GM21717 (cell line): ENCODE data around the gene CPHXL.

Experiments used
- ATAC-seq: cut with Tn5 transposase; IDR thresholded peaks from one replicate; pipeline ENCODE4 v1.9.1; 2021; ENCODE audit warnings: mild to moderate bottlenecking, moderate library complexity; ENCODE audit not compliant: unreplicated experiment

The CPHXL gene

DNA sequence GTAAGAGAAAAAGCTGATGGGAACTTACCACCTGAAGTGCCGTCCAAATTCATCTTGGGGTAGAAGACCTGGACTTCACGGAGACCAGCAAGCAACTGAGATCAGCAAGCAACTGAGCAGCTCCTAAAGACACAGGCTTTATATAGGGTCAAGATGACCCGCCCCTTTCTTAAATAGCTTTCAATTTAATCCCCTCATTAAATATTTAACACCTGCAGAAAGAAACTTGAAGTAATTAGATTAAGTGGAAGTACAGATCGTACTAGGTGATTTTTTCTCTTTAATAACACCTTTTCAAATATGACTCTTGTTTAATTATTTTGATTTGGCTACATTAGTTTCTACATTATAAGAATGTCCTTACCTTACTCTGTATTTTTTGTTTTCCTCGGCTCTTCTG is at the start of gene CPHXL:
Gene CPHXL (minus strand): TSS at position 101 of the 400 bp plus-strand sequence. CDS start 48 bp downstream, at position 53.
- ATAC-seq, result no peak

- ATAC-seq, result no peak
These were observed 47.9 kb upstream of the CPHXL start for GRCh38 chr16:75774197-75774596.

DNA sequence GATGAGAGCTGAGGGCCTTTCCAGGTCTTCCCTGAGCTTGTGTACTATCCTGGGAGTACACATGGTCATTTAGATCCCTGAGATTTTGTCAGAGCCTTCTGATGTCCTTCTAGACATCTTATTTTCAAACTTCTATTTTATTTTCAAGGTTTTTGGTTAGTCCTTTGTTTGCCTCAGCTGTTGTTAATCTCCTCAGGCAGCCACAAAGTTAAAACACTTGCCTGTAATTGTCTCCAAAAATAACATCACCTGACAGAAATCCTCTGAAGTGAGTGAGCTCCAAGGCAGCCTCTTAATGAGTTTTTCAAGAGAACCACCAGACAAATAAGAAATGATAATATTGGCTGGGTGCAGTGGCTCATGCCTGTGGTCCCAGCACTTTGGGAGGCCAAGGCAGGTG is 43.8 kb upstream of the CPHXL start:
- no peak for ATAC-seq

DNA sequence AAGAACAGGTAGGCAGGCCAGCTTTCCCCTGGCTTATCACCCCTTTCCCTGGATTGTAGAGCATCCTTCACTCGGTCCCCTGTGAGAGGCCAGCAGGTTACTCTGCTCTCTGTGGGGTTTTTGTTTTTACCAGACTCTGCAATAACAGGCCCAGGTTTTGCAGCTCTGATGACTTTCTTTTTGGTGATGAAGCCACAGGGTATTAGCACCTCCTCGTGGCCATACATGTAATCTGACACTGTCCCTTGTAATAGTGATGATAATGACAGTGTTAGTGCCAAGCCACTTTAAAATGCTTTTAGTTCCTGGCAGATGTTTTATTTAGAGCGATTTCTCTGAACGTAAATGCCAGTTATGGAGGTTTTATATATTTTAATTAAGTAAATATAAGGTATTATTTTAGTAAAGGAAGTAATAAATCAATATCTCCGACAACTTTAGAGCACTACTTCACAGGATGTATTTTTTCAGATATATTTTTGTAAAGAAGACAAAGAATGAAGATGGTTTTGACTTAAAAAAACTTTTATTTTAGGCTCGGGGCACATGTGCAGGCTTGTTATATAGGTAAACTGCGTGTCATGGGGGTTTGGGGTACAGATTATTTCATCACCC is 38.0 kb upstream of the CPHXL start:
- peak; percentile 87 for ATAC-seq

GRCh38 chr16:75763204-75763603 is 36.9 kb upstream of the CPHXL start:
- no peak for ATAC-seq

- ATAC-seq, result no peak
These were observed 36.5 kb upstream of the CPHXL start for GRCh38 chr16:75762746-75763145.

DNA sequence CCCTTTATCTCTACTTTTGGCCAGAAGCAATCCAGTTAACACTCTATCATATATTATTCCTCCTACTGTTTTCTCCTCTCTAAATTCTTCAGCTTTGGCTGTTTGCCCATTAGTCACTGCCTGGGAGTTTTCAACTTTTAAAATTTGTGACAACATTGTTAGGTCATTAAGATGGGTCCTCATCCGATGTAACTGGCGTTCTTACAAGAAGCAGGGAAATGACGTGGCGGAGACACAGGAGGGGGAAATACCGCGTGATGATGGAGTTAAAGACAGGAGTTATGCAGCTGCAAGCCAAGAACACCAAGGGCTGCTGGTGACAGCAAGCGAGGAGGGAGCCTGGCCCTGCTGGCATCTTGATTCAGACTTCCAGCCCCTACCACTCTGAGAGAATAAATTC is 34.8 kb upstream of the CPHXL start:
- peak; percentile 40 for ATAC-seq

- no peak for ATAC-seq
These were observed 33.8 kb upstream of the CPHXL start for GRCh38 chr16:75760018-75760519.

DNA sequence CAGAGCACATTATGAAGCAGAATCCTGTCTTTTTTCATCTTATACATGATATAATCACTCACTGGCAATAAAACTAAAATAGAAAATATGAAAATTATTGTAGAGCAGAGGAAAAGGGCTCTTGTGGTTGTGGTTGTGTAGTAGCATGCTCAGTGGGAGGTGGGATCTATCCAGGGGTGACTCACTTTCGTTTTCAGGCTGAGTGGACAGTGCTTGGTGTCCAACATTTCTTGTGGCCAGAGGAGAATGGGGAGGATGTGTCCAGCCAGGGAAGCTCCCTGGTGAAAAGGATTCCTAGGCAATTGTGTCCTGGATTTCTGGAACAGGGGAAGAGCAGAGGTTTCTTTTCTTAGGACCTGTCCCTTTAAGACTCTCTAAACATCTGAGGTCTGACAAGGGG is 31.9 kb upstream of the CPHXL start:
- ATAC-seq, result no peak

DNA sequence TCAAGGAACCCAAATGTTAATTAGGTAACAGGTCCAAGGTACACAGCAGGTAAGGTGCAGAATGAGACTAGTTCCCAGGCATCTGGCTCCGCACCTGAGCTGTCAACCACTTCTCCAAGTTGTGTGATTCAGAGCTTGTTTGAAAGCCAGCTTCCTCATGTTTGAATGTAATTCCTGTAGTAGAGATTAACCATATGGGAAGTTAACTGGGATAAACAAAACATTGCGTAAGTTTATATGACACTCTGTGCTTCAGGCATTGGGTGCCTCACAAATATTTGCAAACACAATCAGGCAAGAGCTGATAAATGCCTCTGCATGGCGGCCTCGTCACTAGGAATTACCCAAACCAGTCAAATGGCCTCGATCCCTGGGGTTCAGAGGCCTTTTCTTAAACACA is 27.9 kb upstream of the CPHXL start:
- no peak for ATAC-seq

- ATAC-seq, result no peak
These were observed 24.2 kb upstream of the CPHXL start for GRCh38 chr16:75750528-75750927.

- ATAC-seq, result no peak
These were observed 20.1 kb upstream of the CPHXL start for GRCh38 chr16:75746359-75746758.

DNA sequence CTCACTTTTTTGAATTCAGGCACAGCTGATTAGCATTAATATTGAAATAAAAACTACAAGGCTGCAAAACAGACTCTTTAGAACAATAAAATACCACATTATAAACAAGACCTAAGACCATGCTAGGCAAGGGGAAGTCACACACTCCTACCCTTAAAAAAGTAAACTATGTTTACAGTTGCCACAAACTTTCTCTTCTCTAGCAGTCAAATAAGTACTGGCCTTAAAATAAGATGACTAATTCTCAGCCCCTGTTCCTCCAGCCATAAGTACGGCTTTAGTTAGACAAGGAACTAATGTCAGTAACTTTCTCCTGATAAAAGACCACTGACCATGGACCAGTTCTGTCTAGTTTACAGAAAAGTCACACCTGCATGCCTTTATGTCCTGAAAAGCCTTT is 19.5 kb upstream of the CPHXL start:
- no peak for ATAC-seq

GRCh38 chr16:75745242-75745641 is 19.0 kb upstream of the CPHXL start:
- ATAC-seq, result no peak

DNA sequence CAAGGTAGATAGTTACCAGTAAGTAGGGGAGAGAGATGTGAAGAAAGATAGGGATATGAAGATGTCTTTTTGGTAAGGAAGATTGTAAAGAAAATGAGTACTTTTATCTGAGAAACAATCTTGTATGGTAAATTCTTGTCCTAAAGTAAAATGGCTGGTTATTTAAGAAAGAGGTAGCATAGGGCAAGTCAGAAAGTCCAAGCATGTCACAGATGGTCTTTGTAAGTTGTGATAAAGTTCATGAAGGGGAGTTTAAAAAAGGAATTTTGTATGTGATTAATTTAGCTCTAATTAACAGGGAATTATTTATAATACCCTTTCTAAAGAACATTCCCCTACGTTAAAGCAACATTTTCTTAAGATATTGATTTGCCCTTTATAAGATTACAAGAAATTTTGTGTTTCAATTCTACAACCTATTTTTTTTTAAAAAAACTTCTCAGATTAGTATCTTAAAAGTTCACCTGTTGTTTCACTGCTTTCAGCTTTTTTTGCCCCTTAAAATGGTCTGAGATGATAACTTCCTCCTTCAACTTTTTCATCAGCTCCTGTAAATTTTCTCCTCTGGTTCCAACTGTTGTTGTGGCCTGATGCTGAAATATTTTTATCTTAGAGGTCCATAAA is 16.2 kb upstream of the CPHXL start:
- no peak for ATAC-seq

DNA sequence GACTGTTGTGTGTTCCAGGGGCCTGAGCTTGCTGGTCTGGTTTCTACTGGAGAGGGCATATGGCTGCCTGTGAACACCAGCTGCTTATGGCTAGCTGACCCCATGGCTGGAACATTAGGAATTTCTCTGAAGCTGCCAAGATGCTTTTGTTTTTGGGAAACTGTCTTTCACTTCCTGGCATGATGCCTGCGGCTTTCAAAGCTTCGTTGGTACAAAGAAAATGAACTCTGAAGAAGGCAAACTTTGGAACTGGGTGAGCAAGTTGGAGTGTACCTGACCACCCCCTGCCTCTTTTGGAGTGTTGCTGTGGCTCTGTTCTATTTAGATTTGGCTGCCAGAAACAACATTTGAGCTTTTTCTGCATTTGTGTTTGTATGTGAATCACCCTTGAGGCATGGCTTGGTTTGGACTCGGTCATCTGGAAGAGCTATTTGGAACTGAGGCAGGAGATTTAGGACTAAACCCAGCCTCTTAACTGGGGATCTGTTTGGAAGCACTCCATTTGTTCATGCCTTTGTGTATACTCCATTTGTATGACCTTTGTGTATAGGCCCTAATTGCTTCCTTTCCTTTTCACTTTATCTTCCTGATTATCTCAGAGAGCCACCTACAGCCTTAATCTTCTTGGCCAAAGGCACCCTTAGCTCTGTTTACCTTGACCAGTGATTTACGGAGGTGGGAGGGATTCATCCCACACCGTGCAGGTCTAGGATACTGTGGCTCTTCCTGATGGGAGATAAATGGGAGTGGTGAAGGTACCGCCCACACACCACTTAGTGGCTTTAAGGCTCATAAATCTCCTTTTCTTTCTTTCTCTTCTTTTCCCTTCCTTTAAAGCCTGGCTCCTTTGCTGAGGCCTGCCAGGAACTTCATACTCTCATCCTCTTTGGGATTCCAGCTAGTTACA is 7.3 kb upstream of the CPHXL start:
- no peak for ATAC-seq

GRCh38 chr16:75732871-75733270 is 6.6 kb upstream of the CPHXL start:
- ATAC-seq, result no peak

DNA sequence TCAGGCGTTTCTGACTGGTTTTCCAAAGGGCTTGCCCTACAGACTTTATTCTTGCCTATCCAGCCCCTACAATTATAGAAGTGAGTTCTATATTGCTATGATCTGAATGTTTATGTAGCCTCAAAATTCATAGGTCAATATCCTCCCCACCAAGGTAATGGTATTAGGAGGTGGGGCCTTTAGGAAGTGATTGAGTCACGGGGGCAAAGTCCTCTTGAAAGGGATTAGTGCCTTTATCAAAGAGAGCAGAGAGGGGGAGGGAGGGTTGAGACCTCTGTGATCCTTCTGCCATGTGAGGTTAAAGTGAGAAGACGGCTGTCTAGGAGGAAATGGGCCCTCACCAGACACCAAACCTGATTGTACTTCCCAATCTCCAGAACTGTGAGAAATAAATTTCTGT is 931 bp upstream of the CPHXL start:
- no peak for ATAC-seq

DNA sequence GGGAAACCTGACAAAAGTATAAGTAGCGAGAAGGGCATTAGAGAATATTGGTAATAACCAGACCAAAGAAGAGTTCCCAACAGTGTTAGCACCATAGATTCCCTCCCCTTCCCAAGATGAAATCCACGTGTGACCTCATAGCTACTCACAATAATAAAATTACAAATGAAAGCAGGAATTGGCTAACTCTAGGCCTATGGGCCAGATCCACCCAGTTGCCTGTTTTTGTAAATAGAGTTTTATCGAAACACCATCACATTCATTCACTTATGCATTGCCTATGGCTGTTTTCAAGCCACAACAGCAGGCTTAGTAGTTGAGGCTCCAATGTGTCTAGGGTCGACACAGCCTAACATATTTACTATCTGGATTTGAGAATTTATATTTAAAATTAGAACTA is 7.8 kb downstream of the CPHXL start:
- ATAC-seq, result no peak

GRCh38 chr16:75714661-75715060 is 11.6 kb downstream of the CPHXL start:
- no peak for ATAC-seq

DNA sequence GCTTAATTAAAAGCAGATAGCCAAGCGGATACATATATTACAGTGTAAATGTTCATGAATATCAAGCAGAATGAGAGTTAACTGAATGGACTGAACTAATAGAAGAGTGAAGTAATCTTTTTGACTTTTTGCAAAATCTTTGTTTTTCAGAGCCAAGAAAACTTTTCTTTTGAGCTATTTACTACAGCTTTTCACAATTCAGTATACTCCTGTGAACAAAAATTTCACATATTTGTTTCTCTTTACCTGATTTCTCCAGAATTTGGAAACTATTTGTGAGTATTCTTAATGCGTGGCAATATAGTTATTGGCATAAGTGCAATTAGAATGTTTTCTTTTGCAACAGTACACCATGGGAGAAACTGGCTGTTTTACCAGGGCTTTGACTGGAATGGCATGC is 15.9 kb downstream of the CPHXL start:
- no peak for ATAC-seq

DNA sequence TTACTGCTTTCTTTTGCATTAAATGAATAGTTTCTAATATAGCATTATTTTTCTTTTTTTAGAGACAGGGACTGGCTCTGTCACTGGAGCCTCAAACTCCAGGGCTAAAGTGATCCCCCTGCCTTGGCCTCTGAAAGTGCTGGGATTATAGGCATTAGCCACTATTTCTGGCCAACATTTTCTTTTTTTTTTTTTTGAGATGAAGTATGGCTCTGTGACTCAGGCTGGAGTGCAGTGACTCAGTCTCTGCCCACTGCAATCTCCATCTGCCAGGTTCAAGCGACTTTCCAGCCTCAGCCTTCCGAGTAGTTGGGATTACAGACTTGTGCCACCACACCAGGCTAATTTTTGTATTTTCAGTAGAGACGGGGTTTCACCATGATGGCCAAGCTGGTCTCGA is 23.0 kb downstream of the CPHXL start:
- no peak for ATAC-seq
